Neutrophil (primary cell): Measurements from ENCODE around the gene DSP.

ENCODE experiments used
- H3K27ac ChIP-seq: fragments of 200-600 bp; sonication (generic); 2 replicates; pipeline ENCODE4 v1.5.1; 2016; ENCODE audit warnings: mild to moderate bottlenecking, moderate library complexity
- H3K27me3 ChIP-seq: fragments of 200-600 bp; sonication (generic); 2 replicates; pipeline ENCODE4 v1.6.0; 2016; ENCODE audit warnings: mild to moderate bottlenecking
- H3K36me3 ChIP-seq: fragments of 200-600 bp; sonication (generic); 2 replicates; pipeline ENCODE4 v1.5.1; 2017
- H3K4me1 ChIP-seq, 2 experiments: fragments of 200-600 bp in 1 of 2; sonication (generic) in 1 of 2; 1 replicate in 1 of 2; 2 replicates in 1 of 2; pipeline versions ENCODE4 v1.5.1 to v1.6.1; 2013 to 2016; ENCODE audit warnings: low read depth in 1 of 2, low read length in 1 of 2, mild to moderate bottlenecking in 1 of 2, moderate library complexity in 1 of 2; ENCODE audit not compliant: control insufficient read depth in 1 of 2, insufficient read depth in 1 of 2
- H3K4me3 ChIP-seq, 2 experiments: fragments of 200-600 bp in 1 of 2; sonication (generic) in 1 of 2; 1 replicate in 1 of 2; 2 replicates in 1 of 2; pipeline ENCODE4 v1.5.1; 2013 to 2016; ENCODE audit warnings: low read depth in 1 of 2, low read length in 1 of 2, mild to moderate bottlenecking in 1 of 2, moderate library complexity in 1 of 2
- H3K9me3 ChIP-seq: fragments of 200-600 bp; sonication (generic); 2 replicates; pipeline ENCODE4 v1.5.1; 2016
- CTCF ChIP-seq: fragments of 200-600 bp; sonication (generic); IDR thresholded peaks from 2 replicates; pipeline ENCODE4 v1.5.1; 2016; ENCODE audit warnings: antibody characterized with exemption

Gene DSP

GRCh38 chr6:7580537-7580926, 39.1 kb downstream of the DSP start:
- H3K27ac ChIP-seq, result no peak overlapping the region
- no peak overlapping the region for H3K4me3 ChIP-seq
- no peak for TF ChIP-seq CTCF
- peaks cover 20 to 21% of the 10 kb centered on the region in 2 experiments for H3K4me1 ChIP-seq
- H3K9me3 ChIP-seq, result no peaks in the 10 kb centered on the region
- H3K36me3 ChIP-seq, result no peaks in the 10 kb centered on the region
- peaks cover 23% of the 10 kb centered on the region for H3K27me3 ChIP-seq

DNA sequence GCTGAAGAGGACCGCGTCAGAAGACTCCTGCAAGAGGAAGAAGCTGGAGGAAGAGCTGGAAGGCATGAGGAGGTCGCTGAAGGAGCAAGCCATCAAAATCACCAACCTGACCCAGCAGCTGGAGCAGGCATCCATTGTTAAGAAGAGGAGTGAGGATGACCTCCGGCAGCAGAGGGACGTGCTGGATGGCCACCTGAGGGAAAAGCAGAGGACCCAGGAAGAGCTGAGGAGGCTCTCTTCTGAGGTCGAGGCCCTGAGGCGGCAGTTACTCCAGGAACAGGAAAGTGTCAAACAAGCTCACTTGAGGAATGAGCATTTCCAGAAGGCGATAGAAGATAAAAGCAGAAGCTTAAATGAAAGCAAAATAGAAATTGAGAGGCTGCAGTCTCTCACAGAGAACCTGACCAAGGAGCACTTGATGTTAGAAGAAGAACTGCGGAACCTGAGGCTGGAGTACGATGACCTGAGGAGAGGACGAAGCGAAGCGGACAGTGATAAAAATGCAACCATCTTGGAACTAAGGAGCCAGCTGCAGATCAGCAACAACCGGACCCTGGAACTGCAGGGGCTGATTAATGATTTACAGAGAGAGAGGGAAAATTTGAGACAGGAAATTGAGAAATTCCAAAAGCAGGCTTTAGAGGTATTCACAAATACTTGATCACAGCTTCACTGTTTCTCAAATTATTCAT, 39.6 kb downstream of the DSP start:
- no peaks in the 10 kb centered on the region for H3K36me3 ChIP-seq
- no peak overlapping the region for H3K4me3 ChIP-seq
- H3K4me1 ChIP-seq, result peaks cover 20 to 21% of the 10 kb centered on the region in 2 experiments
- peaks cover 19% of the 10 kb centered on the region for H3K27me3 ChIP-seq
- TF ChIP-seq CTCF, result no peak
- H3K9me3 ChIP-seq, result no peaks in the 10 kb centered on the region
- no peak overlapping the region for H3K27ac ChIP-seq

DNA sequence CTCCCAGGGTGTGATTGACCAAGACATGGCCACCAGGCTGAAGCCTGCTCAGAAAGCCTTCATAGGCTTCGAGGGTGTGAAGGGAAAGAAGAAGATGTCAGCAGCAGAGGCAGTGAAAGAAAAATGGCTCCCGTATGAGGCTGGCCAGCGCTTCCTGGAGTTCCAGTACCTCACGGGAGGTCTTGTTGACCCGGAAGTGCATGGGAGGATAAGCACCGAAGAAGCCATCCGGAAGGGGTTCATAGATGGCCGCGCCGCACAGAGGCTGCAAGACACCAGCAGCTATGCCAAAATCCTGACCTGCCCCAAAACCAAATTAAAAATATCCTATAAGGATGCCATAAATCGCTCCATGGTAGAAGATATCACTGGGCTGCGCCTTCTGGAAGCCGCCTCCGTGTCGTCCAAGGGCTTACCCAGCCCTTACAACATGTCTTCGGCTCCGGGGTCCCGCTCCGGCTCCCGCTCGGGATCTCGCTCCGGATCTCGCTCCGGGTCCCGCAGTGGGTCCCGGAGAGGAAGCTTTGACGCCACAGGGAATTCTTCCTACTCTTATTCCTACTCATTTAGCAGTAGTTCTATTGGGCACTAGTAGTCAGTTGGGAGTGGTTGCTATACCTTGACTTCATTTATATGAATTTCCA, 43.9 kb downstream of the DSP start:
- peaks cover 4% of the 10 kb centered on the region for H3K27me3 ChIP-seq
- no peak for TF ChIP-seq CTCF
- H3K4me1 ChIP-seq, result peaks cover 5 to 6% of the 10 kb centered on the region in 2 experiments
- no peak overlapping the region for H3K27ac ChIP-seq
- H3K9me3 ChIP-seq, result no peaks in the 10 kb centered on the region
- no peaks in the 10 kb centered on the region for H3K36me3 ChIP-seq
- no peak overlapping the region for H3K4me3 ChIP-seq

DNA sequence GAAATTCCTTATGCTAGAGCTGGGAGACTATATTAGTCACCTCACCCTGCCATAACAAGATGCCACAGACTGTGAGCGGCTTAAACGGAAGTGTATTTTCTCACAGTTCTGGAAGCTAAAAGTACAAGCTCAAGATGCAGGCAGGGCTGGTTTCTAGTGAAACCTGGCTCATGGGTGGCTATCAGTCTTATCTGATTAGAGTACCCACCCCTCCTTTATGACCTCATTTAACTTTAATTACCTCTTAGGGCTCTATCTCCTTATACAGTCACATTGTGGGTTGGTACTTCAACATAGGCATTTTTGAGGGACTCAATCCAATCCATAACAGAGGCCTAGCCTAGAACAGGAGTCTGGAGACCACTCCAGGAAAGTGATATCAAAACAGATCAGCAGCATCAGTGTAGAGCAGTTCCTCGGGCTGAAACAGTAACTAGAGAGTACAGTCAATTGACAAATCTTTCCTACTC, 46.2 kb downstream of the DSP start:
- no peaks in the 10 kb centered on the region for H3K27me3 ChIP-seq
- no peak overlapping the region for H3K27ac ChIP-seq
- no peaks in the 10 kb centered on the region for H3K36me3 ChIP-seq
- H3K4me1 ChIP-seq, result peaks cover 21% of the 10 kb centered on the region in 2 experiments
- TF ChIP-seq CTCF, result no peak
- H3K4me3 ChIP-seq, result no peak overlapping the region
- H3K9me3 ChIP-seq, result no peaks in the 10 kb centered on the region

- Histone ChIP-seq H3K27me3 (no peaks in the 10 kb centered on the region), H3K36me3 (no peaks in the 10 kb centered on the region)
- TF ChIP-seq CTCF, result no peak
These were observed 47.0 kb downstream of the DSP start for GRCh38 chr6:7588506-7588905.

More at GRCh38 chr6:7588506-7588905, 47.0 kb downstream of the DSP start:
- H3K9me3 ChIP-seq, result no peaks in the 10 kb centered on the region
- H3K4me1 ChIP-seq, result peaks cover 21% of the 10 kb centered on the region in 2 experiments
- no peak overlapping the region for H3K4me3 ChIP-seq
- no peak overlapping the region for H3K27ac ChIP-seq
